Measurements from ENCODE around the gene RNF166.
A peak's percentile ranks its signal among the peaks of the same experiment; 100 is the strongest.

RNF166 gene

DNA sequence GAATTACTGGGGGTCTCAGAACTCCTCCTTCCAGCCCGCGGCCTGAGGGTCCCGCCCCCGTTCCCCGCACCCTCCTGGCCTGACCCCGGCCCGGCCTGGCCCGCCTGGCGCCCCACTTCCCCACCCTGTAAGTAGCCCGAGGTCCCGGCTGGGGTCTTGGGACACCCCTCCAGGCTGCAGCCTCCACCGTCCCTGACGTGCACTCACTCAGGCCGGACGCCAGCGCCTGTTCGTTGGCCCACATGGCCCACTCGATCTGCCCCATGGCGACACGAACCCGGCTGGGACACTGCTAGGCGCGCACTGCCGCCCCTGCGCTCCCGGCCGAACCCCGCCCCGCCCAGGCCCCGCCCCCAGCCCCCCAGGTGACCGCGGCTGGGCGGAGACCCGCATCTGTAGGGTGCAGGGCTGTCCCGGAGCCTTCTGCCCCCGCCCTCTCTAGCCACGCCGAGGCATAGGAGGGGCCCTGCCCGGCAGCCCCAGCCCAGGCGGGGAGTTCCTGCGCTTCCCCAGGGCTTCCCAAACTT lies 55.4 kb downstream of the RNF166 start, which contains the start of gene CYBA:
Gene CYBA (minus strand): TSS at position 305 of the 527 bp plus-strand sequence. CDS start 40 bp downstream, at position 265.
- DNase-seq = peak; percentile 72

DNA sequence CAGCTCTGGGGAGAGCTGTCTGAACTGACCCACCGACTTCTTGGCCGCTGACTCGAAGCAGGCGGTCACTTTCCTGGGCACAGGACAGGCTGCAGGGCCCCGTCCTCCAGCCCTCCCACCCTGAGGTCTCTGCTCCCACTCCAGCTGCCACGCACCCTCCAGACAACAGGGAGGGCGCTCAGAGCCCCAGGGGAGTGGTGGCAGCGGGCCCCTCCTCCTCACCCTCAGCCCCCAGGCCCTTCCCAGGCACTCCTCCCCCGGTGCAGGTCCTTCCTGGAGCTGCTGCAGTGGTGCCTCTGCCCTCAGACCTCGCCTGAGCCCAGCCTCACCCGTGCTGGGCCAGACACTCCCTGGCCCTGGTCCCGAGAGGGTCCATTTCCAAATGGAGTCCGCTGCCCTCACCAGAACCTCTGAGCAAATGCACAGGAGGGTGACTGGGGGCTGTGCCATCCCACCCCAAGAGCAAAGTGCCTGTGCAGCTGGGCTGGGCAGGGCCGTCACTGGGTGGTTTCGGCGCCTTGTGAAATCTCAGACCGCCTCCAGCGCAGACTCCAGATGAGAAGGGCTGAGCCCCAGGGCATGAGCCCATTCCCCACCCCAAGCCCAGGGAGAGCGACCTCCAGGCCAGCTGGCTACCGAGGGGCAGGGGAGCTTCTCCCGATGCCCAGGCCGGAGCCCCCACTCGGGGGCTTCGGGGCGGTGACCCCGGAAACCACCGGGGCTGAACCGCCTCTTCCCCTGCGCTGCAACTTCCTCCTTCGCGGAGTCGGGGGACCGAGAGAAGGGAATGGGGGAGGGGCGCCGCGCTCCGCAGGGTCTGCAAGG lies 56.1 kb downstream of the RNF166 start:
- no peak for DNase-seq

- no peak for DNase-seq
These were observed 56.8 kb downstream of the RNF166 start for GRCh38 chr16:88649195-88649923.

GRCh38 chr16:88647178-88648070 lies 58.8 kb downstream of the RNF166 start:
- DNase-seq = no peak

All from EL (cell line).